Choroid plexus epithelial cell (primary cell): ENCODE results near the gene PRKAA1.
"Not testable (repeated sequence)": the region's sequence is repeated elsewhere in the genome, so short reads cannot be mapped to it uniquely, and the experiment has no call there.

Experiments used
- DNase-seq: peaks from one replicate; pipeline ENCODE4 v3.0.0-alpha.2; 2010; ENCODE audit warnings: low read depth
- H3K4me3 ChIP-seq: 2 replicates; pipeline ENCODE4 v1.5.1; 2011; ENCODE audit warnings: low read depth, mild to moderate bottlenecking, control low read depth, low read length, moderate library complexity
- CTCF ChIP-seq: conservative IDR thresholded peaks from 2 replicates; pipeline ENCODE4 v1.5.1; 2011; ENCODE audit warnings: low read depth, mild to moderate bottlenecking, control low read depth, inconsistent platforms, low read length, moderate library complexity

Gene PRKAA1

GRCh38 chr5:40736103-40736875, 61.9 kb downstream of the PRKAA1 start:
- H3K4me3 ChIP-seq, result no peak overlapping the region
- TF ChIP-seq CTCF, result peak; percentile 67
- DNase-seq, result peak; percentile 82

GRCh38 chr5:40735609-40736008, 62.6 kb downstream of the PRKAA1 start:
- no peak overlapping the region for H3K4me3 ChIP-seq

GRCh38 chr5:40734986-40735385, 63.2 kb downstream of the PRKAA1 start:
- no peak overlapping the region for H3K4me3 ChIP-seq
- no peak for TF ChIP-seq CTCF
- peak; percentile 6 for DNase-seq

More at GRCh38 chr5:40735609-40736008, 62.6 kb downstream of the PRKAA1 start:
- no peak for TF ChIP-seq CTCF
- DNase-seq, result peak; percentile 2

- peak; percentile 17 for TF ChIP-seq CTCF
- no peak overlapping the region for H3K4me3 ChIP-seq
- DNase-seq, result peak; percentile 28
Measured at GRCh38 chr5:40733879-40734563, 64.2 kb downstream of the PRKAA1 start.

- peak; percentile 8 for DNase-seq
- TF ChIP-seq CTCF, result no peak
- H3K4me3 ChIP-seq, result no peak overlapping the region
Measured at GRCh38 chr5:40733434-40733833, 64.7 kb downstream of the PRKAA1 start.

- H3K4me3 ChIP-seq, DNase-seq: not testable (repeated sequence)
Measured at GRCh38 chr5:40722497-40722911, 75.7 kb downstream of the PRKAA1 start.

- no peak for DNase-seq
- H3K4me3 ChIP-seq, result no peak overlapping the region
- no peak for TF ChIP-seq CTCF
Measured at GRCh38 chr5:40720069-40720468, 78.1 kb downstream of the PRKAA1 start.
